ENCODE measurements around the gene CHD9. TPM values are rescaled to one million over a fixed set of nuclear protein-coding genes. Genes with fewer than 3 reads are reported as not detected.

Gene CHD9
- total RNA-seq, 1 donor from 2014 or later, result 167 TPM

DNA sequence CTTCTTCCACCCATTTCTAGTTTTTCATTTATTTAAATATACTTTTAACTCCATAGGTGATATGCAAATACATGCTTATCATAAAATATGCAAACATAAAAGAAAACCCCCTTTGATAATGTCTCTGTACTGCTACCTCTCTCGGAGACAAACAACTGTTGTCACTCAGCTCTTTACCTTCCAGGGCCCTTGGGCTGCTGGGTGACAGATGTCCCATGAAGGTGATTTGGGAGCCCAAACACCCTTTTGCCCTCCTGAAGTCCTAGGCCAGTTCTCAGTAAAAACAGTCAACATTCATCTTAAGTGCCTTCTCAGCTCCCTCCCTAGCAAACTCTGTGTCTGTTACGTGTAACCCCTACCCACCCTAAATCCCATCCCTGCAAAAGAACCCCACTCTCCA, 37.5 kb downstream of the CHD9 start:
- DNase-seq (ENCODE audit: low spot score in 2 of 2) (no peak), FAIRE-seq (no peak)

- FAIRE-seq, result no peak
Measured at GRCh38 chr16:53093162-53093744, 38.5 kb downstream of the CHD9 start.

DNA sequence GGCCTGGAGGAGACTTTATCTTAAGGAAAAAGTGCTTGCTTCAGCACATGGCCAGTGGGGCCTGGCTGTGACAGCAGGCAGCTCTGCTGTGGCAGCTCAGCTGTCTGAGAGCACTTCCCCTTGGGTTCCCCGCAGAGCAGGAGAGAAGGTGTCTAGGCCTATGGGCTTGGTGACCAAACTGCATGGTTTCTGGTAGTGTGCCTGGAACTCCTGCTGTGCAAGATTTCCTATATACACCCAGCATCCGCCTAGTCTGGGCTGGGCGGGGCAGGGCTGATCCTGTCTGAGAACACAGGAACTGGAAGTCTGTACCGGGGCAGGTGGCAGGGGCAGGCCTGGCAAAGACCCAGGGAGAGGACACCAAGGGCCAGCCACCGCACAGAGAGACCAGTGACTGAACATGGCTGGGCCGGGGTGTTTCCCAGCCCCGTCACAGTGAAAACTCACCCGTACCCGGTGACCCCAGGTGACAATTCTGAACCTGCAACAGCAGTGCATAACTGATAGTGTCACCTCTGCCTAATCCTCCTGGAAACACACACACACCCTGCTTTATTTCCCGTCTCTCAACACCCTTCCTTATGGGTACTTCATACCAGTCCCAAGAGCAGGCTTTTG, 39.3 kb downstream of the CHD9 start:
- FAIRE-seq (no peak), DNase-seq (ENCODE audit: low spot score in 2 of 2) (no peak)

More at GRCh38 chr16:53093162-53093744, 38.5 kb downstream of the CHD9 start:
- no peak for DNase-seq (ENCODE audit: low spot score in 2 of 2)

- FAIRE-seq (no peak), DNase-seq (ENCODE audit: low spot score in 2 of 2) (no peak)
Measured at GRCh38 chr16:53097190-53097589, 42.4 kb downstream of the CHD9 start.

DNA sequence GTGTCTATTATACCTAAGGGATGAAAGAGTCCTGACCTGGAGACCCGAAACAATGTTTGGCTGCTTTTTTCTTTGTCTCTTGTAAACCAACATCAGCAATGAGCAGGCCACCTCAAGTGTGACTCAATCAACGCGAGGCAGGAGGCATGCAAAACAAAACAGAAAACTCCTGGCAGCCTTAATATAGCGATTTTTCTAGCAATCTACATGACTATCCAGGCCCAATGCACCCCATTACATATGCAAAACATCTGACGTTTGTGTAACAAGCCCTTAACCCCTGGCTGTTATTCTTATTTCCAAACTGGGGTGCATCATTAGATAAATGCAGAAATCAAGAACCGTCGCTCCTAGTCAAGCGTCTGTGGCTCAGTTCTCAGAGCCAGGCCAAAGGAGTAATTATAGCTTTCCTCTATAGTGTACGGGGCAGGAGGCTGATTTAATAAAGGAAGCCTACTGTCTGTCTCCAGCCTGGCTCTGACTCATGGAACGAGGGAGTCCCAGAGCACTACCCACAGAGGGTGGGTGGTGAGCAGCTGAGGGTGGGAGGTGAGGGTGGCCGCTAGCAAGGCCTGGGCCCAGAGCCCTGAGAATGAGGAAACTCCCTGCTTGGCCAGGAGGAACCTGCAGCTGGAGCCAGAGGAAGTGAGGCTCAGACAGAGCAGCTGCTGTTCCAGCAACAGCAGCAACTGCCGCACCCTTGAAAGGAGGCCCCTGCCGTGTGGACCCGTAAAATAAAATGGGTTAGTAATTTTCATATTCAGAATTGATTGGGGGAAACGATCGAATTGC, 43.9 kb downstream of the CHD9 start:
- FAIRE-seq (no peak), DNase-seq (ENCODE audit: low spot score in 2 of 2) (peak in 1 of 2 donors; percentile 50)

DNA sequence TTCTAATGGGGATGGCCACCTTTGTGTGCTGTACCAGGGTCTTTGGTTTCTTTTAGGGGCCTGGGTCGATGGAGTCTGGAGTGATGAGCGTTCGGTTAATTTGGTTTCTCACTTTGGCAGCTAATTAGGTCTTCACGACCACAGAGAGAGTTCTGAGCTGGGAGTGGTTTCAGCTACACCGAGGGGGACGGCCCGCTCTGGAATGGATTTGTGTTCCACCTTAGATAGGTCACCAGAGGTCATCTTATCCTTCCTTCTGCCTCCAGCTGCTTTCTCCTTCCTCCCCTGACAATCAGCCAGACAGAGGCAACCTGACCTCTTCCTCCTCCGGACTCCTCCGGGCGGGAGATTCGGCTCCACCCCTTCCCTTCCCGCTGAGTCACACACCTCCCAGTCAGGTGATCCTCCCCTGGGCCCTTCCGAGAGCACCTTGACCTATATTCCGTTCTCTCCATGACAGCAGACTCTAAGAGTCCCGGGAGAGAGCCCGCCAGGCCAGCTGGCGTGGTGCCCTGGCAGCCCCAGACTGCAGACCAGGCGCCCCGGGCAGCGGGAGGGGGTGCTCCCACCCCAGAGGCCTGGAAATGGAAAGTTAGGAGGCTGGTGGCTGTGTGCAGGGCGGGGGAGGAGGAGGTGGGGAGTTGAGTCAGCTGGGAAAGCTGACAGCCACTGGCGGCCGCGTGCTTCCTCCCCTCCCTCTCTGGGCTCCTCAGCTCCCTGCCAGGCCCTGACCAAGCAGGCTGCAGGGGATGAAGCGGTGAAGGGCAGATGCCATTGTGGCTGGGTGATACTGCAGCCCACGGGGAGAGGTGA, 44.7 kb downstream of the CHD9 start:
- DNase-seq (ENCODE audit: low spot score in 2 of 2), result peak; percentile 63 to 79
- no peak for FAIRE-seq

GRCh38 chr16:53100131-53100748, 45.4 kb downstream of the CHD9 start:
- DNase-seq (ENCODE audit: low spot score in 2 of 2), result no peak

DNA sequence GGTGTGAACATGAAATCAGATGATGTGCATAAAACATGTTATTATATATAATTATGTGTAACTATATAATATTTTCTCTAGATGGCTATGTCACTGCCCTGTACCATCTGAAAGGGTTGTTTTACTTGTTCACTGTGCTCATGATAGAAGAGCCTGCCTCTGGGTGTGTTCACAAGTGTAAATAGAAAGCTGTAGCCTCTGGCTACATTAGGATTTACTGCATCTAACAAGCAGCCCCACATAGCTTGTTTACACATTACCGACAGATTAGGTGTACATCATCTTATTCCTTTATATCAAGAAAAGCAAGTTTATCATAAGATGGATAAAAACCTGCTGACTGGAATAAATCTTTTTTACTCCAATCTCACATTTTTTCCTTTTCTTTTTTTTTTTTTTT, 46.1 kb downstream of the CHD9 start:
- FAIRE-seq (no peak), DNase-seq (ENCODE audit: low spot score in 2 of 2) (no peak)

More at GRCh38 chr16:53100131-53100748, 45.4 kb downstream of the CHD9 start:
- FAIRE-seq, result no peak

GRCh38 chr16:53103811-53104210, 49.0 kb downstream of the CHD9 start:
- DNase-seq (ENCODE audit: low spot score in 2 of 2) (no peak), FAIRE-seq (no peak)

GRCh38 chr16:53105565-53105964, 50.8 kb downstream of the CHD9 start:
- FAIRE-seq (no peak), DNase-seq (ENCODE audit: low spot score in 2 of 2) (no peak)

GRCh38 chr16:53111078-53111791, 56.4 kb downstream of the CHD9 start:
- no peak for FAIRE-seq
- DNase-seq (ENCODE audit: low spot score in 2 of 2), result no peak

DNA sequence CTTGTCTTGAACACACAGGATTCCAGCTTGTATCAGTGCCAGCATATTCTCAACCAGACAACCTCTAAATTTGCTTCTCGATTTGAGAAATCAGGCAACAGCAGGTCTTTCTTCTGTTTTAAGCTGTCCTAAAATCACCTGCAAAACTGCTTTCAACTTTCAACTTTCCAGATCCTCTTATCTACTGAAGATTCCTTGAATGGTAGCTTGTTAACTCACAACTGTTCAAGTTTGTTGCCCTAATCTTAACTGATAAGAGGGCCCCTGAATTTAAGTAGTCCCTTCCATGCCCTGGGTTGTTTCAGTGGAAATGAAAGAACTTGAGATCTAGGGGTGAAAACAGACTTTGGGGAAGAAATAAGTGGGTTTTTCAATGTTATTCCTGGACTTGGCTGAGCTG, 57.2 kb downstream of the CHD9 start:
- DNase-seq (ENCODE audit: low spot score in 2 of 2) (no peak), FAIRE-seq (no peak)

GRCh38 chr16:53115047-53115446, 60.3 kb downstream of the CHD9 start:
- DNase-seq (ENCODE audit: low spot score in 2 of 2) (no peak), FAIRE-seq (no peak)

DNA sequence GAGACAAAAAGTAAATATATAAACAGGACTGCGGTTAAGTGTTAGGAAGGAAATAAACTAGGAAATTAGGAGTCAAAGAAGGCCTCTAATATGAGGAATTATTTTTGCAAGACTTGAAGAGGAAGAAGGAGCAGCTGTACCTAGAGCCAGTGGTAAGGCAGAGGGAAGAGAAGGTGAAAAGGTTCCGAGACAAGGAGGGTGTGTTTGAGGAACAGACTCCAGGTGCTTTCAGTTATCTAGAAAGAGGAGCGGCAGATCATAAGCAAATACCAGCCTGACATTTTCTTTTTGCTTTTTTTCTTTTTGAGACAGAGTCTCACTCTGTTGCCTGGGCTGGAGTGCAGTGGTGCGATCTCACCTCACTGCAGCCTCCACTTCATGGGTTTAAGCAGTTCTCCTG, 61.0 kb downstream of the CHD9 start:
- FAIRE-seq, result no peak
- DNase-seq (ENCODE audit: low spot score in 2 of 2), result no peak

GRCh38 chr16:53121043-53121620, 66.3 kb downstream of the CHD9 start:
- DNase-seq (ENCODE audit: low spot score in 2 of 2), result no peak
- FAIRE-seq, result no peak

GRCh38 chr16:53121661-53122060, 66.9 kb downstream of the CHD9 start:
- no peak for FAIRE-seq
- no peak for DNase-seq (ENCODE audit: low spot score in 2 of 2)

DNA sequence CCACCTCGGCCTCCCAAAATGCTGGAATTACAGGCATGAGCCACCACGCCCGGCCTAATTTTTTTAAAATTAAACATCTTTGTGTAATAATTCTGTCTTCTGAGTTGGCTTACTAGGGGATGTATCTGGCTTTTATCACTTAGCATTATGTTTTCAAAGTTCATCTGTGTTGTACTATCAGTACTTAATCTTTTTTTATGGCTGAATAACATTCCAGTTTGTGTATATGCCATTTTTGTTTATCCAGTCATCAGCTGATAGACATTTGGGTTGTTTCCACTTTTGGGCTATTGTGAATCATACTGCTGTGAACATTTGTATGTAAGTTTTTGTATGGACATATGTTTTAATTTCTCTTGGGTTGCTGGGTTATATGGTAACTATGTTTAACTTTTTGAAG, 69.0 kb downstream of the CHD9 start:
- DNase-seq (ENCODE audit: low spot score in 2 of 2) (no peak), FAIRE-seq (no peak)

- DNase-seq (ENCODE audit: low spot score in 2 of 2), result no peak
- no peak for FAIRE-seq
Measured at GRCh38 chr16:53126390-53126789, 71.6 kb downstream of the CHD9 start.

Data from frontal cortex (tissue), 4 donors.